Brain pericyte (primary cell): ENCODE data around the gene TACC2.
"Not testable (repeated sequence)": the region's sequence is repeated elsewhere in the genome, so short reads cannot be mapped to it uniquely, and the experiment has no call there.

Experiments
- DNase-seq: peaks from one replicate; pipeline ENCODE4 v3.0.0-alpha.2; 2012; ENCODE audit warnings: low read depth, low spot score

TACC2 gene, protein sequence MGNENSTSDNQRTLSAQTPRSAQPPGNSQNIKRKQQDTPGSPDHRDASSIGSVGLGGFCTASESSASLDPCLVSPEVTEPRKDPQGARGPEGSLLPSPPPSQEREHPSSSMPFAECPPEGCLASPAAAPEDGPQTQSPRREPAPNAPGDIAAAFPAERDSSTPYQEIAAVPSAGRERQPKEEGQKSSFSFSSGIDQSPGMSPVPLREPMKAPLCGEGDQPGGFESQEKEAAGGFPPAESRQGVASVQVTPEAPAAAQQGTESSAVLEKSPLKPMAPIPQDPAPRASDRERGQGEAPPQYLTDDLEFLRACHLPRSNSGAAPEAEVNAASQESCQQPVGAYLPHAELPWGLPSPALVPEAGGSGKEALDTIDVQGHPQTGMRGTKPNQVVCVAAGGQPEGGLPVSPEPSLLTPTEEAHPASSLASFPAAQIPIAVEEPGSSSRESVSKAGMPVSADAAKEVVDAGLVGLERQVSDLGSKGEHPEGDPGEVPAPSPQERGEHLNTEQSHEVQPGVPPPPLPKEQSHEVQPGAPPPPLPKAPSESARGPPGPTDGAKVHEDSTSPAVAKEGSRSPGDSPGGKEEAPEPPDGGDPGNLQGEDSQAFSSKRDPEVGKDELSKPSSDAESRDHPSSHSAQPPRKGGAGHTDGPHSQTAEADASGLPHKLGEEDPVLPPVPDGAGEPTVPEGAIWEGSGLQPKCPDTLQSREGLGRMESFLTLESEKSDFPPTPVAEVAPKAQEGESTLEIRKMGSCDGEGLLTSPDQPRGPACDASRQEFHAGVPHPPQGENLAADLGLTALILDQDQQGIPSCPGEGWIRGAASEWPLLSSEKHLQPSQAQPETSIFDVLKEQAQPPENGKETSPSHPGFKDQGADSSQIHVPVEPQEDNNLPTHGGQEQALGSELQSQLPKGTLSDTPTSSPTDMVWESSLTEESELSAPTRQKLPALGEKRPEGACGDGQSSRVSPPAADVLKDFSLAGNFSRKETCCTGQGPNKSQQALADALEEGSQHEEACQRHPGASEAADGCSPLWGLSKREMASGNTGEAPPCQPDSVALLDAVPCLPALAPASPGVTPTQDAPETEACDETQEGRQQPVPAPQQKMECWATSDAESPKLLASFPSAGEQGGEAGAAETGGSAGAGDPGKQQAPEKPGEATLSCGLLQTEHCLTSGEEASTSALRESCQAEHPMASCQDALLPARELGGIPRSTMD (N-terminal part only)

GRCh38 chr10:121988361-121989324 lies at the start of gene TACC2:
Gene TACC2 (plus strand): TSS chr10:121989163. CDS start chr10:122021982, 32,819 bp downstream.
- no peak for DNase-seq

DNA sequence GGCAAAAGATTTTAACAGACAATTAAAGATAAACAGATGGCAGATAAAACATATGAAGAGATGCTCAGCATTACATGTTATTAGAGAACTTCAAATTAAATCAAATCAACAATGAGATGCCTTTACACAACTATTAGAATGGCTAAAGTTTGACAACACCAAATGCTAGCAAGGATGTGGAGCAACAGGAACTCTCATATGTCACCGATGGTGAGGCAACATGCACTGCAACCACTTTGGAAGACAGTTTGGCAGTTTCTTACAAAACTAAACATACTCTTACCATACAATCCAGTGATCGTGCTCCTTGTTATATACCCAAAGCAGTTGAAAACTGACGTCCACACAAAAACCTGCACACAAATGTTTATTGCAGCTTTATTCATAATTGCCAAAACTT lies 47.4 kb upstream of the TACC2 start:
- DNase-seq = no peak

GRCh38 chr10:121942749-121943416 lies 46.1 kb upstream of the TACC2 start:
- DNase-seq = peak; percentile 11

GRCh38 chr10:121947343-121948330 lies 41.3 kb upstream of the TACC2 start:
- no peak for DNase-seq

DNA sequence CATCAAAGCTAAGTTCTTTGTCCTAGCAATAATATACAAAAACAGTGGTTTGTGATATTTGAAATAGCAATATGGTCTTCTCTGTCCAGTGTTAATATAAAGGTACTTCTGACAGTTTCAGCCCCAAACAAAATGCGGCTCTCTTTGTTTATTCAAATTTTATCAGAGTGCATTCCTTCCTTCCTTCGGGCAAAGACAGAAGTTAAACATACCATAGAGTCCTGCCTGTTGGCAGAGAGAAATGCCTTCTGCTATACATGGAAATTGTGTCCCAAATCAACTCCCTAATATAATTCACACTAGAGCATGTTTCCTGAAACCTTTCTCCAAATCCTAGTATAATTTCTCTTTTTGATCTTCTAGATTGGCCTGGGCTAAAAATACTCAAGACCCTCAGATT lies 39.9 kb upstream of the TACC2 start:
- DNase-seq = no peak

- DNase-seq = no peak
Measured at GRCh38 chr10:121949451-121949850, 39.5 kb upstream of the TACC2 start.

DNA sequence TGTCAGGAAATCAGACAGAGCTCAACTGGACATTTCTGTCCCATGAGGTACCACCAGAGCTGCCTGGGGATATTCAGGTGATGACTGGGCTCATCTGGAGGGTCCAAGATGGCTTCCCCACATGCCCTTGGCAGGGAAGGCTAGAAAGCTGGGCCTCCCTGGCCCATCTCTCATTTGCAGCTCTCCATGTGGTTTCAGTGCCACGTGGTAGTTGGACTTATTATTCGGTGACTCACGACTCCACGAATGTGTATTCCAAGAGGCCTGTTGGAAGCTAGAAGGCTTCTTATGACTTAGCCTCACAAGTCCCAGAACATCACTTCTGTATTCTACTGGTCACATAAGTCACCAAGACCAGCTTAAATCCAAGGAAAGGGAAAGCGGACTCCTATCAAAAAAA lies 36.7 kb upstream of the TACC2 start:
- DNase-seq = no peak

DNA sequence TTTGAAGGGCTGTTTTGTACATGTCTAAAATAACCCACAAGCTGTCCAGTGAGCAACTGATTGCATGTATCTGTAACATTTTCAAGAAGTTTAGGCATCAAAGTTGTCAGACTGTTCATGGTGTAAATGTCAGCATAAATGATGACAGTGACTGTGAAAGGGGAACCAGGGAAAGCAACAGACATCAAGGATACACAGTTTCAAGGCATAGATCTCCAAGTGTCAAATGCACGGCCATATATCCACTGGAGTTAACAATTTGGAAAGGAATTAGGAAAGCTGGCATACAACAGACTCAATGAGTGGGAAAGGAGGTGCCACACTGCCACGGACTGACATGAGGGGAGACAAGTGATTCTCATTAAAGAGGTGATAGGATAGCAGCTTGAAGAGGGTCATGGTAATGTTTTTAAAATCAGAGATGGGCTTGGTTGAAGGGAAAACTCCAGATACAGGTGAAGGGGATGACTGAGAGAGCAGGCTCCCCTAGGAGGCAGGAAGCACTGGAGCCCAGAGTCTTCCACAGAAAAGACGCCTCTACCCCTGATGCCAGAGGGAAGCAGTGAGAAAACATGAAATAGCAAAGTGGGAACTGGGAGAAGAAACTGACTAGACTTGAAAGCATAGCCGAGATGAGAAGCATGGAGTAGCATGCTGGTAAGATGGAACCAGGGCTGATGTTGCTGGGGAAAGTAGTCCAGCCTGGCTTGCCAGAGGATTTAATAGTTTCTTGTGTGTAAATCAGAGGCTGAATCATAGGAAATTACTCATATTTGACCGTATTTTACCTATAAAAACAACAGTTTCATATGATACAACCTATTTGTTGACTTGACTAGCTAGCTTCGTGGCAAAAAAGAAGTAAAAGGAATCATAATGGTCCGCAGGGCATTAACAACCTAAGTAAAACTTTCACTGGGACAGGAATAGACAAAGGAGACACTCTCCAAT lies 32.6 kb upstream of the TACC2 start:
- DNase-seq = no peak

DNA sequence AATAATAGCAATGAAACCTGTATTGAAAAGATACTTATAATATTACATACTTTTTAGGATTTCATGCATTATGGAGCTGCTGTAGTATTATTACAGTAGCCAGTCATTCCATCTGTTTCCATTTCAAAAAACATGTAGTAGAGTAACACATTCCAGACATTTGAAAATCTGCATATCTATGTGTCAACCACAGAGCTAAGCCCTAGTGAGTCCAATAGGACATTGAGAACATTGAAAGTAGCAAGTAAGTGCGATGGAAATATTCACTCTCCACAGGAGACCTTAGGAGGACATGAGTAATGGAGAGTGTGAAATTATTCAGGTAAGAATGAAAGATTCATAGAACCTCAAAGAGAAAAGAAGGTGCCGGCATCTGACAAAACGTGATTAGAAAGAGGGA lies 29.3 kb upstream of the TACC2 start:
- no peak for DNase-seq

DNA sequence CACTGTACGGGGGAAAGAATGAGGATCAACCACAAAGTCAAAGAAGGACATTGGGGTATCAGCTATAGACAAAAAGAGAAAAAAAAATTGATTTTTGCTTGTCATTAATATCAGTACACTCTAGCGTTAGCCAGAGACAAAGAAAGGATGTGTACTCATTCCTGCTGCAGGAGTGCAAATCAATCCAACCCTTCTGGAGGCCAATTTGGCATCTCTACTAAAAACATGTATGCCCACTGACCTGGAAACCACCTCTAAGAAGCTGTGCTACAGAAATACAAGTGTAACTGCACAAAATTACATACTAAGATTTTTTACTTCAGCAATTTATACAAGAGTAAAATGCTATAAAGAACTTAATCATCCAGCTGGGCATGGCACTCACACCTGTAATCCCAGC lies 27.5 kb upstream of the TACC2 start:
- DNase-seq = no peak

DNA sequence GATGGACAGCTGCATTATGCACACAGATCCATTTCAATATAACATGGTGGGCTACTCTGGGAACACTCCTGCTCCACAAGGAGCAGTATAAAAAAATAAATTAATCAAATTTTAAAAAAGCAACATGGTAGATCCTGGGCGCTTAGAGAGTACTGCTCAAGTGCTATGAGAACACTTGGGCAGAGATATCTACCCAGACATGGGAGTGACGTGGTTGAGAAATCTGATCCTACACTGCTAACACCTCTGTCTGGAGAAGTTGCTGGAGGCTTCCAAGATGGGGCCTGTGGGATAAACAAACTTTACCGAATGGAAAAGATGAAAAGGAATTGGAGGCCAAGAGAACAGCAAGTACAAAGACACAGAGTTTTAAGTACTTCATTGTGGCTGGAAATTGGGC lies 23.0 kb upstream of the TACC2 start:
- DNase-seq = no peak

GRCh38 chr10:121969086-121969485 lies 19.9 kb upstream of the TACC2 start:
- DNase-seq = not testable (repeated sequence)

GRCh38 chr10:121974019-121974534 lies 14.9 kb upstream of the TACC2 start:
- no peak for DNase-seq

DNA sequence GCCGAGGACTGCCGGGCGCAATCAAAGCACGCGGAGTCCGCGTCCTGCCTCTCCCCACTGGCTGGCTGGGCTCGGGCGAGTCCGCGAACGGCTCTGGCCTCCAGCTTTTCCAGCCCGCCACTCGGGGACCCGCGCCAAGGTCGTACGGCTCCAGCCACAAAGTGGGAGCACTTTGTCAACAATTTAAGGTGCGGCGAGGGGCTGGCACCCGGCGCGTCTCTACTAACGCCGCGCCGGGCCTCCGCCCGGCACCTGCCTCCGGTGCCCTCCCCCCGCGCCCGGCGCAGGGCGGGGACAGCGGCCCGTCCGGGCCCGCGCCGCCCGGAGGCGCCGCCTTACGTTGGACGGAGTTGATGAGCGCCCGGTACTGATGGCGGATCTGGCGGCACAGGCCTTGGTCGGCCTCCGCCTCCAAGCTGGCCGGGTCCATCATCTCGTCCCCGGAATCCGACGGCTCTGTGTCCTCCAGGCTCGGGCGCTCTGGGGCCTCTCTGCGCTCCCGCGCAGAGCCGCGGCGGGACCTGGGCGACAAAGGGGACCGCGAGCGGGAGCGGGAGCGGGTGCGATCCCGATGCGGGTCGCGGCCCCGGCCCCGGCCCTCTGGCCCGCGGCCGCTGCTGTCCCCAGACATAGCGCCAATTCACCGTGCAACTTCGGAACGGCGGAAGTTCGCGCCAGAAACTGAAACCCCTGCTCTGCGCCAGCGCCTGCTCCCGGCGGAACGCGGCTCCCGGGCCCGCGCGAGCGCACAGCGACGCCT lies 14.2 kb upstream of the TACC2 start, which contains the start of gene NSMCE4A:
Gene NSMCE4A, minus strand, starts transcription at position 683 of the 760 bp plus-strand sequence. Its CDS starts 52 bp downstream, at position 631.
- DNase-seq = no peak

- no peak for DNase-seq
Measured at GRCh38 chr10:121975295-121976086, 13.5 kb upstream of the TACC2 start.

DNA sequence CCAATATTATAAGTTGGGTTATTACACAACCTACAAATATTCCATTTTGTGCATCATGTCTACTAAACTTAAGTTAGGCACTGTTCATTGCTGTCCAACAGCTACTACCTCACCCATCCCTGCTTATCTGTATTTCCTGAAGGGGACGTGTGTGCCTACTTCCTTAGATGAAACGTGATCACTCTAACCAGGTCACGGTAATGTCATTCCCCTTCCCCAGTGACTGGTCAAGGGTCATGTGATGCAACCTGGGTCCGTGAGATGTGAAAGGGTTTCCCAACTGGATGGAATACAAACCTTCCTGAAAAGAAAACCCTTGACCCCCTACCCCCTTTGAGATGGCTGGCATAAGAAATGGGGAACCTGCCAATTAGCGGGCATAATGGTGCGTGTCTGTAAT lies 12.4 kb upstream of the TACC2 start:
- no peak for DNase-seq
